Mesothelial cell of epicardium (in vitro differentiated cells): ENCODE measurements around the gene IGF2. TPM values are rescaled to one million over a fixed set of nuclear protein-coding genes. Genes with fewer than 3 reads are reported as not detected.

ENCODE experiments used
- DNase-seq, 2 experiments: peaks; one replicate each; pipeline ENCODE4 v3.0.0; 2021; ENCODE audit warnings: low spot score in 2 of 2; ENCODE audit not compliant: unreplicated experiment in 2 of 2
- H3K27ac Mint-ChIP-seq: 2 replicates; pipeline ENCODE4 v1.8.0; 2021; ENCODE audit warnings: mixed read lengths
- H3K27me3 Mint-ChIP-seq: 2 replicates; pipeline ENCODE4 v1.8.0; 2021; ENCODE audit warnings: low read depth, mixed read lengths
- H3K36me3 Mint-ChIP-seq: 2 replicates; pipeline ENCODE4 v1.8.0; 2021; ENCODE audit warnings: mixed read lengths
- H3K4me1 Mint-ChIP-seq: 2 replicates; pipeline ENCODE4 v1.8.0; 2021; ENCODE audit warnings: mixed read lengths
- H3K4me3 Mint-ChIP-seq: 2 replicates; pipeline ENCODE4 v1.8.0; 2021; ENCODE audit warnings: mild to moderate bottlenecking, moderate library complexity, mixed read lengths
- H3K9me3 Mint-ChIP-seq: 2 replicates; pipeline ENCODE4 v1.8.0; 2021; ENCODE audit warnings: mixed read lengths
- CTCF ChIP-seq: fragments of 200-600 bp; sonication (generic); IDR thresholded peaks from one replicate; pipeline ENCODE4 v1.5.0; 2021; ENCODE audit warnings: antibody characterized with exemption; ENCODE audit not compliant: unreplicated experiment
- total RNA-seq: library from RNA; stranded (reverse); gene quantifications from 3 replicates; pipeline ENCODE4 v1.2.1, GENCODE V29; 2021

Gene IGF2
- total RNA-seq, 1 donor from 2014 or later, result 3,009 TPM

- H3K4me1 Mint-ChIP-seq, result peaks cover 11% of the 10 kb centered on the region
- H3K27me3 Mint-ChIP-seq, result peaks cover 21% of the 10 kb centered on the region
- TF ChIP-seq CTCF, result no peak
- no peak overlapping the region for H3K4me3 Mint-ChIP-seq
- H3K36me3 Mint-ChIP-seq, result no peaks in the 10 kb centered on the region
- no peak overlapping the region for H3K27ac Mint-ChIP-seq
- DNase-seq, result no peak
- no peaks in the 10 kb centered on the region for H3K9me3 Mint-ChIP-seq
Observed at GRCh38 chr11:2182692-2183474, 43.7 kb upstream of the IGF2 start.

DNA sequence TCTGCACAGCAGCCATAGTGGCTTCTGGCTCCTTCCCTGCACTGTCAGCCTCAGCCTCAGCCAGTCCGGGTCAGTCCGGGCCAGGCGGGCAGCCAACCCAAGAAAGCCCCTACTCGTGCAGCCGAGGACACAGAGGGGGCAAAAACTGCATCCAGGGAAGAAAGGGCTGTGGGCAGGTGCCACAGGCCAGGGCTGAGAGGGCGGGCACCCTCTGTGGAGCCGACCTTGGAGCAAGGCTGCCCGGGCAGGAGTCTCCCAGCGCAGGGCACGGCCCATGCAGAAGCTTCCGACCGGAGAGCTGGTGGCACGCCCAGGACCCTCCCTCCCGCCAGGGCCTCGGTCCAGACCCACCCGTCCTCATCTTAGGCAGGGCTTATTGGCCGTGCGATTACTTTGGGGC lies 42.9 kb upstream of the IGF2 start:
- Mint-ChIP-seq H3K36me3 (no peaks in the 10 kb centered on the region), H3K4me1 (peaks cover 11% of the 10 kb centered on the region)

GRCh38 chr11:2180789-2181370 lies 41.7 kb upstream of the IGF2 start:
- H3K36me3 Mint-ChIP-seq, result no peaks in the 10 kb centered on the region
- H3K27ac Mint-ChIP-seq, result no peak overlapping the region
- H3K9me3 Mint-ChIP-seq, result no peaks in the 10 kb centered on the region
- no peak overlapping the region for H3K4me3 Mint-ChIP-seq
- H3K4me1 Mint-ChIP-seq, result peaks cover 11% of the 10 kb centered on the region
- no peak for DNase-seq
- TF ChIP-seq CTCF, result no peak
- H3K27me3 Mint-ChIP-seq, result peaks cover 21% of the 10 kb centered on the region

More for the DNA sequence above, 42.9 kb upstream of the IGF2 start:
- Mint-ChIP-seq H3K27ac (no peak overlapping the region), H3K4me3 (no peak overlapping the region), H3K27me3 (peaks cover 21% of the 10 kb centered on the region), H3K9me3 (no peaks in the 10 kb centered on the region)
- no peak for TF ChIP-seq CTCF
- DNase-seq, result no peak

DNA sequence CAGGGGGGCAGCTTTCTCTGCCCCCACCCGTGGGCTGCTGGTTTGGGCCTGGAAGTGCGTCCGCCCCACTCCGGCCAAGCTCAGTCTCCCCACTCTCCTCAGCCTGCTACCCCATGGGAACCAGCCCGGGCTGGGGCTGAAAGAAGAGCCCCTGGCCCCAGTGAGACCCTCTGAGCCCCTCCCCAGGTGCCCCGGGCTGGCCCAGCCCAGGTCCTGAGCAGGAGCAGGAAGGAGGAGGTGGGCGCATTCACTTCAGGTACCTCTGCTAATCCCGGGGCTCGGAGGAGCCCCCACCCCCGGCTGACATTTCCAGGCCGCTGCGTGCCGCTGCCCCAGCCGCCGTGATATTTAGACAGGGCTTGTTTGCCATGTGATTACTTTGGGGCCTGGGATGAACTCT lies 41.2 kb upstream of the IGF2 start:
- Mint-ChIP-seq H3K27ac (no peak overlapping the region), H3K27me3 (peaks cover 20% of the 10 kb centered on the region), H3K9me3 (no peaks in the 10 kb centered on the region), H3K36me3 (no peaks in the 10 kb centered on the region), H3K4me1 (peaks cover 13% of the 10 kb centered on the region), H3K4me3 (no peak overlapping the region)
- TF ChIP-seq CTCF, result no peak
- no peak for DNase-seq

- H3K4me3 Mint-ChIP-seq, result no peak overlapping the region
- H3K27ac Mint-ChIP-seq, result no peak overlapping the region
- no peak for DNase-seq
- TF ChIP-seq CTCF, result no peak
- no peaks in the 10 kb centered on the region for H3K36me3 Mint-ChIP-seq
- H3K27me3 Mint-ChIP-seq, result peaks cover 12% of the 10 kb centered on the region
- H3K9me3 Mint-ChIP-seq, result no peaks in the 10 kb centered on the region
- H3K4me1 Mint-ChIP-seq, result peaks cover 13% of the 10 kb centered on the region
Observed at GRCh38 chr11:2179516-2179915, 40.3 kb upstream of the IGF2 start.
